ENCODE measurements around the gene CSF1. TPM values are rescaled to one million over a fixed set of nuclear protein-coding genes. Genes with fewer than 3 reads are reported as not detected.

CSF1 gene
- total RNA-seq, 4 donors from 2014 or later, result 7.6 to 34.8 (median 15.9) TPM

DNA sequence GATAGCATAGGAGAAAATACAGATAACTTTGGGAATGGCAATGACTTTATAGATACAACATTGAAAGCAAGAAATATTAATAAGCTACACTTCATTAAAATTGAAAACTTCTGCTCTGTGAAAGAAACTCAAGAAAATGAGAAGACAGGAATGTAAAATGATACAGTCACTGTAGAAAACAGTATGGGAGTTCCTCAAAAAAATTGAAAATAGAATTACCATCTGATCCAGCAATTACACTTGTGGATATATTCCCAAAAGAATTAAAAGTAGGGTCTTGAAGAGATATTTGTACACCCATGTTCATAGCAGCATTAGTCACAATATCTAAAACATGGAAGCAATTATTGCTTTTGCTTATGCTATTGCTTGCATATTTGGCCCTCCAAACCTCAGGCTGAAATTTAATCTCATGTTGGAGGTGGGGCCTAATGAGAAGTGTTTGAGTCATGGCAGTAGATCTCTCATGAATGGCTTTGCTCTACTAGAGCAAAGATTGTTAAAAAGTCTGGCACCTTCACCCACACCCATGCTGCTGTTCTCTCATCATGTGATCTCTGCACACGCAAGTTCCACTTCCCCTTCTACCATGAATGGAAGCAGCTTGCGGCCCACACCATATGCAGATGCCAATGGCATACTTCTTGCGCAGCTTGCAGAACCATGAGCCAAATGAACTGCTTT is 58.6 kb downstream of the CSF1 start:
- TF ChIP-seq POLR2A (IDR thresholded peaks at IDR 0.05), result no peak
- TF ChIP-seq, protein P1, sequence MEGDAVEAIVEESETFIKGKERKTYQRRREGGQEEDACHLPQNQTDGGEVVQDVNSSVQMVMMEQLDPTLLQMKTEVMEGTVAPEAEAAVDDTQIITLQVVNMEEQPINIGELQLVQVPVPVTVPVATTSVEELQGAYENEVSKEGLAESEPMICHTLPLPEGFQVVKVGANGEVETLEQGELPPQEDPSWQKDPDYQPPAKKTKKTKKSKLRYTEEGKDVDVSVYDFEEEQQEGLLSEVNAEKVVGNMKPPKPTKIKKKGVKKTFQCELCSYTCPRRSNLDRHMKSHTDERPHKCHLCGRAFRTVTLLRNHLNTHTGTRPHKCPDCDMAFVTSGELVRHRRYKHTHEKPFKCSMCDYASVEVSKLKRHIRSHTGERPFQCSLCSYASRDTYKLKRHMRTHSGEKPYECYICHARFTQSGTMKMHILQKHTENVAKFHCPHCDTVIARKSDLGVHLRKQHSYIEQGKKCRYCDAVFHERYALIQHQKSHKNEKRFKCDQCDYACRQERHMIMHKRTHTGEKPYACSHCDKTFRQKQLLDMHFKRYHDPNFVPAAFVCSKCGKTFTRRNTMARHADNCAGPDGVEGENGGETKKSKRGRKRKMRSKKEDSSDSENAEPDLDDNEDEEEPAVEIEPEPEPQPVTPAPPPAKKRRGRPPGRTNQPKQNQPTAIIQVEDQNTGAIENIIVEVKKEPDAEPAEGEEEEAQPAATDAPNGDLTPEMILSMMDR (IDR thresholded peaks at IDR 0.05), result no peak
- no peaks in the 10 kb centered on the region for H3K36me3 ChIP-seq
- no peak overlapping the region for H3K4me3 ChIP-seq
- intact Hi-C loops (cut with DNase I), result no loop called here
- H3K9me3 ChIP-seq, result no peaks in the 10 kb centered on the region
- no peak for DNase-seq
- no peaks in the 10 kb centered on the region for H3K4me1 ChIP-seq
- no peaks in the 10 kb centered on the region for H3K27me3 ChIP-seq
- 75 to 77% methylated on average over 3 of the region's 3 CpGs for WGBS, 2 donors
- H3K27ac ChIP-seq, result no peak overlapping the region

DNA sequence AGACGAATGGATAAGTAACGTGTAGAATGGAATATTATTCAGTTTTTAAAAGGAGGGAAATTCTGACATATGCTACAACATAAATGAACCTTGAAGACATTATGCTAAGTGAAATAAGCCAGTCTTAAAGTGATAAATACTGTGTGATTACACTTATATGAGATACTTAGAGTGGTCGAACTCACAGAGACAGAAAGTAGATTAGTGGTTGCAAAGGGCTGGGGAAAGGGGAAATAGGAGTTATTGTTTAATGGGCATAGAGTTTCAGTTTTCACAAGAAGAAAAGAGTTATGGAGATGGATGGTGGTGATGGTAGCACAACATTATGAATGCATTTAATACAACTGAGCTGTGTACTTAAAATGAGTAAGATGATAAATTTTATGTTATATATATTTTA is 59.3 kb downstream of the CSF1 start:
- Histone ChIP-seq H3K4me1 (no peaks in the 10 kb centered on the region), H3K27ac (no peak overlapping the region), H3K4me3 (no peak overlapping the region), H3K27me3 (no peaks in the 10 kb centered on the region), H3K36me3 (no peaks in the 10 kb centered on the region), H3K9me3 (no peaks in the 10 kb centered on the region)
- TF ChIP-seq, protein P1 (IDR thresholded peaks at IDR 0.05), result no peak
- no peak for TF ChIP-seq POLR2A (IDR thresholded peaks at IDR 0.05)
- intact Hi-C loops (cut with DNase I), result no loop called here
- no peak for DNase-seq
- WGBS, 2 donors, result 87 to 91% methylated on average over 3 of the region's 3 CpGs

DNA sequence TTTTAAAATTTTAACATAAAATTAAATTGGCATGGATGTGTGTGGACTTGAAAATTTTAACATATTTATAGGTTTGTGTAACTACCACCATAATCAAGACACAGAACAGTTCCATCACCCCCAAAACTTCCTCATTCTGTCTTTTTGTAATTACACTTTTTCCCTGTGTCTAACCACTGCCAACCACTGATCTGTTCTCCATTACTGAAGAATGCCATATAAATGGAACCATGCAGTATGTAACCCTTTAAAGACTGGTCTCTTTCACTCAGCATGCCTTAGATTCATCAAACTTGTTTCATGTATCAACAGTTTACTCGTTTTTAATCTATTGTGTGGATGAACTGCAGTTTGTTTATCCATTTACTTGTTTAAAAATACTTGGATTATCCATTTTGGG is 60.9 kb downstream of the CSF1 start:
- Histone ChIP-seq H3K36me3 (no peaks in the 10 kb centered on the region), H3K27ac (no peak overlapping the region), H3K4me1 (no peaks in the 10 kb centered on the region), H3K9me3 (no peaks in the 10 kb centered on the region), H3K27me3 (no peaks in the 10 kb centered on the region), H3K4me3 (no peak overlapping the region)
- DNase-seq, result no peak
- TF ChIP-seq POLR2A (IDR thresholded peaks at IDR 0.05), result no peak
- TF ChIP-seq, protein P1 (IDR thresholded peaks at IDR 0.05), result no peak
- 22 to 24% methylated on average over 1 of the region's 1 CpG for WGBS, 2 donors
- intact Hi-C loops (cut with DNase I), result no loop called here

DNA sequence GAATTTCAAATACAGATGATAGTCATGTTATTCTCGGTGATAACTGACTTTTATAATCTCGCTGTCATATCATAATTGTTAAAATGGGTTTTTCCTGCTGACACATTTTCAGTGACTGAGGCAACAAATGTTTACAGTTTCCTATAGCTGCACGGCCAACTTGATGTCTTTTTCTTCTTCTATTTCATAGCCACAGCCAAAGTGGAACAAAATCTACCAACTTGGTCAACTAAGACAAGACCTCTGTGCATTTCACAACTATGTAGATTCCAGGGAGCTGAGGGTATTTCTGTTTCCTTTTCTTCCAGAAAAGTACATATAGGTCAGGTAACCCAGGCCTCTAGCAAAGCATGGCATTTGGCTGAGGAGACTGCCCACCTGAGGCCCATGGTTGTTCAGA is 63.5 kb downstream of the CSF1 start:
- 89 to 91% methylated on average over 3 of the region's 3 CpGs for WGBS, 2 donors
- intact Hi-C loops (cut with DNase I), result no loop called here
- Histone ChIP-seq H3K36me3 (no peaks in the 10 kb centered on the region), H3K27me3 (no peaks in the 10 kb centered on the region), H3K4me3 (no peak overlapping the region), H3K27ac (no peak overlapping the region), H3K9me3 (no peaks in the 10 kb centered on the region), H3K4me1 (peaks cover 3 to 4% (median 4%) of the 10 kb centered on the region in 3 donors)
- no peak for TF ChIP-seq POLR2A (IDR thresholded peaks at IDR 0.05)
- TF ChIP-seq, protein P1 (IDR thresholded peaks at IDR 0.05), result no peak
- no peak for DNase-seq

DNA sequence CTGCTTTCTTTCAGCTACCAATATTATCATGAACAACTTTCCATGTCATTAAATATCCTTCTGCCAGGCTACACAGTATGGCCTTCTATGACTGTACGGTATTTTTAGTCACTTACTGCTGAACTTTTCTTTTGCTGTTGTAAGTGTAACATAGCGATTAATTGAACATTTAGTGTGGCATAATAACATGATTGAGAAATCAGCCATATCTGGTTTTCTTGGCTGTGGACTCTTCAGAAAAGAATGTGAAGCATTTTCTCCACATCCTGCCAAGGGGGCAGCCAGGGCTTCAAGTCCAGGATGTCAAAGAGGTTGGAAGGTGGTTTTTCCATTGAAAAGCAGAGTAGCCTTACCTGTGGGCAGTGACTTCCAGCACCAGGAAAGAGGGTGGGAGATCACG is 65.1 kb downstream of the CSF1 start:
- intact Hi-C loops (cut with DNase I), result no loop called here
- TF ChIP-seq, protein P1 (IDR thresholded peaks at IDR 0.05), result no peak
- no peak for TF ChIP-seq POLR2A (IDR thresholded peaks at IDR 0.05)
- DNase-seq, result no peak
- 63 to 71% methylated on average over 2 of the region's 3 CpGs for WGBS, 2 donors
- Histone ChIP-seq H3K4me1 (peaks cover 9 to 18% (median 16%) of the 10 kb centered on the region in 3 donors), H3K9me3 (no peaks in the 10 kb centered on the region), H3K4me3 (no peak overlapping the region), H3K27me3 (no peaks in the 10 kb centered on the region), H3K36me3 (no peaks in the 10 kb centered on the region), H3K27ac (no peak overlapping the region)
